Epithelial cell of proximal tubule (primary cell): ENCODE results near the gene DOCK2. TPM values are rescaled to one million over a fixed set of nuclear protein-coding genes. Genes with fewer than 3 reads are reported as not detected.
A peak's percentile ranks its signal among the peaks of the same experiment; 100 is the strongest.

Source experiments
- DNase-seq: peaks from one replicate; pipeline ENCODE4 v3.0.0-alpha.2; 2011; ENCODE audit warnings: low read depth
- H3K4me3 ChIP-seq: 2 replicates; pipeline ENCODE4 v1.5.1; 2011; ENCODE audit warnings: low read depth, mild to moderate bottlenecking, low read length
- CTCF ChIP-seq: conservative IDR thresholded peaks from 2 replicates; pipeline ENCODE4 v1.5.1; 2012; ENCODE audit warnings: low read depth, mild to moderate bottlenecking, low read length
- total RNA-seq: library from RNA; depleted of rRNA; stranded (reverse); fragments of >200 nt; gene quantifications from 2 replicates; pipeline ENCODE4 v1.2.3, GENCODE V29; 2015

The DOCK2 gene
- total RNA-seq, 1 donor from 2014 or later, result 30.4 TPM

- DNase-seq, result peak; percentile 89
- TF ChIP-seq CTCF, result no peak
- H3K4me3 ChIP-seq, result no peak overlapping the region
Observed at GRCh38 chr5:169788168-169788567, 151.1 kb downstream of the DOCK2 start.

- no peak overlapping the region for H3K4me3 ChIP-seq
- DNase-seq, result no peak
- TF ChIP-seq CTCF, result no peak
Observed at GRCh38 chr5:169789417-169789940, 152.4 kb downstream of the DOCK2 start.

- peak; percentile 99 for DNase-seq
- H3K4me3 ChIP-seq, result no peak overlapping the region
- no peak for TF ChIP-seq CTCF
Observed at GRCh38 chr5:169791251-169791650, 154.2 kb downstream of the DOCK2 start.

- H3K4me3 ChIP-seq, result no peak overlapping the region
- DNase-seq, result no peak
- no peak for TF ChIP-seq CTCF
Observed at GRCh38 chr5:169795338-169795737, 158.3 kb downstream of the DOCK2 start.

GRCh38 chr5:169796731-169797130 is 159.7 kb downstream of the DOCK2 start:
- no peak for DNase-seq
- H3K4me3 ChIP-seq, result no peak overlapping the region
- TF ChIP-seq CTCF, result no peak

GRCh38 chr5:169797577-169797976 is 160.5 kb downstream of the DOCK2 start:
- DNase-seq, result no peak
- no peak for TF ChIP-seq CTCF
- no peak overlapping the region for H3K4me3 ChIP-seq

GRCh38 chr5:169798438-169798837 is 161.4 kb downstream of the DOCK2 start:
- DNase-seq, result no peak
- no peak overlapping the region for H3K4me3 ChIP-seq
- TF ChIP-seq CTCF, result no peak
